Measurements from ENCODE around the gene SCGN.

Gene SCGN

DNA sequence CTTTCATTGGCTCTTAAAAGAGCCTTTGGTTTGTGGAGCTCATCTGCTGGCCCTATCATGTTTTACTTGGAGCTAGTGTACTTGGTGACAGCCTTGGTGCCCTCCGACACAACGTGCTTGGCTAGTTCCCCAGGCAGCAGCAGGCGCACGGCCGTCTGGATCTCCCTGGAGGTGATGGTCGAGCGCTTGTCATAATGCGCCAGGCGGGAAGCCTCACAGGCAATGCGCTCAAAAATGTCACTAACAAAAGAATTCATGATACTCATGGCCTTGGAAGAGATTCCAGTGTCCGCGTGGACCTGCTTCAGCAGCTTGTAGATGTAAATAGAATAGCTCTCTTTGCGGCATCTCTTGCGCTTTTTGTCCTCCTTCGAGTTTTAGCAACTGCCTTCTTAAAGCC lies 79.7 kb downstream of the SCGN start:
- H3K27ac ChIP-seq, result no peak overlapping the region
- no peak overlapping the region for H3K4me3 ChIP-seq (ENCODE audit: low read depth, low read length)
- in situ Hi-C loops (cut with HindIII; ENCODE audit: low pct_ligation_motif_present, low sequenced_read_pairs), result no loop called here

GRCh38 chr6:25732468-25733198 lies 80.6 kb downstream of the SCGN start:
- in situ Hi-C loops (cut with HindIII; ENCODE audit: low pct_ligation_motif_present, low sequenced_read_pairs), result no loop called here
- no peaks in the 10 kb centered on the region for H3K27me3 ChIP-seq (replicated peaks)
- no peak overlapping the region for H3K27ac ChIP-seq
- no peaks in the 10 kb centered on the region for H3K36me3 ChIP-seq (replicated peaks)
- no peak for DNase-seq
- no peak overlapping the region for H3K4me3 ChIP-seq (ENCODE audit: low read depth, low read length)
- TF ChIP-seq, protein P1, sequence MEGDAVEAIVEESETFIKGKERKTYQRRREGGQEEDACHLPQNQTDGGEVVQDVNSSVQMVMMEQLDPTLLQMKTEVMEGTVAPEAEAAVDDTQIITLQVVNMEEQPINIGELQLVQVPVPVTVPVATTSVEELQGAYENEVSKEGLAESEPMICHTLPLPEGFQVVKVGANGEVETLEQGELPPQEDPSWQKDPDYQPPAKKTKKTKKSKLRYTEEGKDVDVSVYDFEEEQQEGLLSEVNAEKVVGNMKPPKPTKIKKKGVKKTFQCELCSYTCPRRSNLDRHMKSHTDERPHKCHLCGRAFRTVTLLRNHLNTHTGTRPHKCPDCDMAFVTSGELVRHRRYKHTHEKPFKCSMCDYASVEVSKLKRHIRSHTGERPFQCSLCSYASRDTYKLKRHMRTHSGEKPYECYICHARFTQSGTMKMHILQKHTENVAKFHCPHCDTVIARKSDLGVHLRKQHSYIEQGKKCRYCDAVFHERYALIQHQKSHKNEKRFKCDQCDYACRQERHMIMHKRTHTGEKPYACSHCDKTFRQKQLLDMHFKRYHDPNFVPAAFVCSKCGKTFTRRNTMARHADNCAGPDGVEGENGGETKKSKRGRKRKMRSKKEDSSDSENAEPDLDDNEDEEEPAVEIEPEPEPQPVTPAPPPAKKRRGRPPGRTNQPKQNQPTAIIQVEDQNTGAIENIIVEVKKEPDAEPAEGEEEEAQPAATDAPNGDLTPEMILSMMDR (IDR thresholded peaks at IDR 0.05; ENCODE audit: low read depth, low read length, missing control alignments), result no peak

More for the DNA sequence above, 79.7 kb downstream of the SCGN start:
- Histone ChIP-seq H3K27me3 (replicated peaks) (no peaks in the 10 kb centered on the region), H3K36me3 (replicated peaks) (no peaks in the 10 kb centered on the region)
- DNase-seq, result no peak
- TF ChIP-seq, protein P1 (IDR thresholded peaks at IDR 0.05; ENCODE audit: low read depth, low read length, missing control alignments), result no peak

DNA sequence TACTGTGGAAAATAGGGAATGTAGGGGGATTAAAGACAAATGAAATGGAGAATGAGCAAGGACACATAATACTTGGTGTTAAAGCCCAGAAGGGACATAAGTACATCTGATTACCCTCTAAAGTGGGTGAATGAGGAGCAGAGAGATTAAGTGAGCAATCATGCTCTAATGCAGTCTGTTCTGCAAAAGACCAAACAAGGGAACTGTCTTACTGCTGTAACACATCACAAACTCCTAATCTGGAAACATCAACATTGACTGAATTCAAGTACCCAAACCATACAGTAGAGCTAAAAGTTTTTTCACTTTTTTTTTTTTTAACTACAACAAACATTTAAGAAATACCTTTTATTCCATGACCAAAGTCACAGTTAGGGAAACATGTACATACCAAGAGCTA lies 83.2 kb downstream of the SCGN start:
- Histone ChIP-seq H3K27me3 (replicated peaks) (no peaks in the 10 kb centered on the region), H3K36me3 (replicated peaks) (no peaks in the 10 kb centered on the region), H3K4me3 (ENCODE audit: low read depth, low read length) (no peak overlapping the region), H3K27ac (no peak overlapping the region)
- in situ Hi-C loops (cut with HindIII; ENCODE audit: low pct_ligation_motif_present, low sequenced_read_pairs), result no loop called here
- DNase-seq, result no peak
- TF ChIP-seq, protein P1 (IDR thresholded peaks at IDR 0.05; ENCODE audit: low read depth, low read length, missing control alignments), result no peak

- DNase-seq, result no peak
- in situ Hi-C loops (cut with HindIII; ENCODE audit: low pct_ligation_motif_present, low sequenced_read_pairs), result no loop called here
- Histone ChIP-seq H3K27me3 (replicated peaks) (no peaks in the 10 kb centered on the region), H3K36me3 (replicated peaks) (no peaks in the 10 kb centered on the region), H3K4me3 (ENCODE audit: low read depth, low read length) (no peak overlapping the region), H3K27ac (no peak overlapping the region)
- TF ChIP-seq, protein P1 (IDR thresholded peaks at IDR 0.05; ENCODE audit: low read depth, low read length, missing control alignments), result no peak
These were observed 91.9 kb downstream of the SCGN start for GRCh38 chr6:25743868-25744267.

GRCh38 chr6:25745836-25746235 lies 93.8 kb downstream of the SCGN start:
- H3K27me3 ChIP-seq (replicated peaks), result no peaks in the 10 kb centered on the region
- TF ChIP-seq, protein P1 (IDR thresholded peaks at IDR 0.05; ENCODE audit: low read depth, low read length, missing control alignments), result no peak
- H3K27ac ChIP-seq, result no peak overlapping the region
- H3K4me3 ChIP-seq (ENCODE audit: low read depth, low read length), result no peak overlapping the region
- in situ Hi-C loops (cut with HindIII; ENCODE audit: low pct_ligation_motif_present, low sequenced_read_pairs), result no loop called here
- DNase-seq, result no peak
- H3K36me3 ChIP-seq (replicated peaks), result no peaks in the 10 kb centered on the region

GRCh38 chr6:25746968-25747367 lies 95.0 kb downstream of the SCGN start:
- in situ Hi-C loops (cut with HindIII; ENCODE audit: low pct_ligation_motif_present, low sequenced_read_pairs), result no loop called here
- no peaks in the 10 kb centered on the region for H3K36me3 ChIP-seq (replicated peaks)
- H3K27me3 ChIP-seq (replicated peaks), result no peaks in the 10 kb centered on the region
- H3K4me3 ChIP-seq (ENCODE audit: low read depth, low read length), result no peak overlapping the region
- TF ChIP-seq, protein P1 (IDR thresholded peaks at IDR 0.05; ENCODE audit: low read depth, low read length, missing control alignments), result no peak
- no peak for DNase-seq
- no peak overlapping the region for H3K27ac ChIP-seq
